ENCODE results near the gene HOXA7.

Gene HOXA7

DNA sequence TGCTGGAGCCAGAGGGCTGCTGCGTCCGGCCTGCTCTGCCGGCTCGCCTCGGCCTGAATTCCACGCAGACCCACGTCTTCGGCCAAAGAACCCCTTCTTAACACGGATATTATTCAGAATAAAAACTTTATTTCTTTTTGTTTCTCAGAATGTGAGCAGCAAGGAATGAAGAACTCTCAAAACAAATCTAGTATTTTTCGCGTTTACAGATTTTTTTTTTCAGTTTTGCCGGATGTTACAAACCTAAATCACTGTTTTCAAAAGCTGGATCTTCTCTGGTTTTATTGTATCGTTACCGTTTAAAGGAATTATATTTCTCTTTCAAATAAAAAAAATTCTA lies 49.6 kb downstream of the HOXA7 start:
- DNase-seq (ENCODE audit: low spot score), result no peak

GRCh38 chr7:27106181-27106900 lies 50.1 kb downstream of the HOXA7 start:
- no peak for DNase-seq (ENCODE audit: low spot score)

DNA sequence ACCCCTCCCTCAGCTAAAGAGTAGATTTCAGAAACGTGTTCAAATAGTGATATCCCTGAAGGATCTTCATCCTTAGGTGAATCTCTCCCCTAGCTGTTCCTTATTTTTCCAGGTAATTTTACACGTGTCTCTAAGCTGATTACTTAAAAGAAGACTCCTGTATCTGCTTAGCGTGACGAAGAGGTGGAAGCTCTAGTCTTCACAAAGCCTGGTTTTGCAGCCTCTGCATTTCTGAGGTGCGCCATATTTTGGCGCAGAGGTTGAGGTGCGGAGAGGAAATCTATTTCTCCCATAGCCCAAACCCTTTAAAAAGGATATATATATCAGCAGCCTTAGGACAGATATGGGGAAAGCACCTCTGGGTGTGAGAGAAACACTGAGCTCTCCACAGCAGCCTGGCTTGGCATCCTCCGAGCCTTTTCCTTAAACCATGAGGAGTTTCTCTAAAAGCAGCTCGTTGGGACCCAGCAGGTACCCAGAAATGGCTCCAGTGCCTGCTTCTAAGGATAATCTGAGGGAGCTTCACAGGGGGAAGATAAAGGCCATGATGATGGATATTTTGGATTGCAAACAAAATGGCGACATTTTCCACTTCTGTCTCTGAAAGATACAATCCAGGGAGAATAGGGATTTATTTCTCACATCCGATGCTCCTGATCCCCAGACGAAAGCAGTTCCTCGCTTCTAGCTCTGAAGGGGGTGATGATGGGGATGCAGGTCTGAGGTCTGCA lies 51.0 kb downstream of the HOXA7 start:
- DNase-seq (ENCODE audit: low spot score), result no peak

- DNase-seq (ENCODE audit: low spot score), result no peak
Observed at GRCh38 chr7:27104341-27105058, 52.0 kb downstream of the HOXA7 start.

Data from SW480 (cell line).